OCI-LY1 (cell line): Measurements from ENCODE around the gene KCNMA1.

Experiments used
- H2AFZ ChIP-seq: fragments of 200-600 bp; sonication (generic), shearing (Covaris generic); 2 replicates; pipeline ENCODE4 v1.6.0; 2014; ENCODE audit warnings: antibody characterized with exemption, mild to moderate bottlenecking, low read length
- H3F3A ChIP-seq: fragments of 200-600 bp; sonication (generic), shearing (Covaris generic); 2 replicates; pipeline ENCODE4 v1.6.0; 2014; ENCODE audit warnings: mild to moderate bottlenecking, antibody characterized with exemption, low read length, moderate library complexity; ENCODE audit not compliant: insufficient read depth
- H3K27ac ChIP-seq: fragments of 200-600 bp; sonication (generic); 2 replicates; pipeline ENCODE4 v1.5.1; 2014; ENCODE audit warnings: low read length, mixed run types, mild to moderate bottlenecking, low read depth; ENCODE audit not compliant: poor library complexity, severe bottlenecking
- H3K27me3 ChIP-seq: fragments of 200-600 bp; sonication (generic); 2 replicates; pipeline ENCODE4 v1.6.0; 2014; ENCODE audit warnings: antibody characterized with exemption, mild to moderate bottlenecking, low read length, moderate library complexity; ENCODE audit not compliant: insufficient read depth
- H3K36me3 ChIP-seq: fragments of 200-600 bp; sonication (generic); 2 replicates; pipeline ENCODE4 v1.6.1; 2014; ENCODE audit warnings: mild to moderate bottlenecking, antibody characterized with exemption, low read length, moderate library complexity, mixed read lengths; ENCODE audit not compliant: insufficient read depth
- H3K4me1 ChIP-seq: fragments of 200-600 bp; sonication (generic); 2 replicates; pipeline ENCODE4 v1.5.1; 2014; ENCODE audit warnings: mild to moderate bottlenecking, low read length, moderate library complexity; ENCODE audit not compliant: insufficient read depth, severe bottlenecking
- H3K4me2 ChIP-seq: fragments of 200-600 bp; sonication (generic), shearing (Covaris generic); 2 replicates; pipeline ENCODE4 v1.6.1; 2014; ENCODE audit warnings: low read length
- H3K4me3 ChIP-seq: fragments of 200-600 bp; sonication (generic); 2 replicates; pipeline ENCODE4 v1.5.1; 2014; ENCODE audit warnings: low read length, low read depth, mild to moderate bottlenecking, mixed read lengths; ENCODE audit not compliant: poor library complexity, severe bottlenecking
- H3K79me2 ChIP-seq: fragments of 200-600 bp; shearing (Covaris generic); 2 replicates; pipeline ENCODE4 v1.6.1; 2016; ENCODE audit warnings: mixed run types, low read length, mixed read lengths; ENCODE audit not compliant: insufficient read depth
- H3K9ac ChIP-seq: fragments of 200-600 bp; sonication (generic), shearing (Covaris generic); 2 replicates; pipeline ENCODE4 v1.6.1; 2014; ENCODE audit warnings: mild to moderate bottlenecking, low read length, mixed read lengths
- H3K9me2 ChIP-seq: fragments of 200-600 bp; sonication (generic), shearing (Covaris generic); 2 replicates; pipeline ENCODE4 v1.6.1; 2014; ENCODE audit warnings: low read depth, mild to moderate bottlenecking, low read length, mixed read lengths
- H3K9me3 ChIP-seq: fragments of 200-600 bp; shearing (Covaris generic); 2 replicates; pipeline ENCODE4 v1.6.1; 2014; ENCODE audit warnings: low read length, mixed read lengths
- H4K20me1 ChIP-seq: fragments of 200-600 bp; sonication (generic), shearing (Covaris generic); 2 replicates; pipeline ENCODE4 v1.6.0; 2016; ENCODE audit warnings: mild to moderate bottlenecking, low read length; ENCODE audit not compliant: insufficient read depth
- EZH2 ChIP-seq: fragments of 200-600 bp; sonication (generic), shearing (Covaris generic); IDR thresholded peaks from 2 replicates; pipeline ENCODE4 v1.8.0; 2017; ENCODE audit warnings: borderline replicate concordance, mixed run types, mild to moderate bottlenecking, antibody characterized with exemption, low read length, moderate library complexity, mixed read lengths
- TF ChIP-seq, protein P1 (sequence below): fragments of 200-600 bp; sonication (generic), shearing (Covaris generic); IDR thresholded peaks from 2 replicates; pipeline ENCODE4 v1.5.1; 2017; ENCODE audit warnings: mild to moderate bottlenecking, antibody characterized with exemption, low read length, moderate library complexity, mixed read lengths

Gene KCNMA1

DNA sequence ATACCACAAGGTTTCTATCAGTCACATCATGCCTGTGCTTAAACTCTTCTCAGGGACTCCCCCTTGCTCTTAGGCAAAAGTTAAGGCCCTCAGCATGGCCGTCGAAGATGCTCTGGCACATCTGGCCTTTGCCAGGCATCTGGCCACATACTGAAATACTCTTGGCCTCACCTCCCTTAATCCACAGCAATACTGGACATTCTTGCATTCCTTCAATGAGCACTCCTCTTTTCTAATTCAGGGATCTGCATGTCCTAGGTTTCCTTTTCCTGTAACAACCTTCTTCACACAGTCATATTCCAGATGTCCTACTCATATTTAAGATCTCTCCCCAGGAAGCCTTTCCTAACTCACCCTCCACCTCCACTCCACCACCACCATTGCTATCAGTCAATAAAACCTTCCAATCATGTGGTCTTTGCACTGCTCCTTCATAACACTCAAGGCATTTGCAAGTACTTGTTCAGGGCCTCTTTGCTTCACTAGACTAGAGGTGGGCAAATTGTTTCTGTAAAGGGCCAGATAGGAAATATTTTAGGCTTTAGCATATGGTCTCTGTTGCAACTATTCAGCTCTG lies 216.6 kb downstream of the KCNMA1 start:
- Histone ChIP-seq H3K4me3 (no peak overlapping the region), H3K27ac (no peak overlapping the region), H3K4me1 (no peaks in the 10 kb centered on the region), H3K27me3 (no peaks in the 10 kb centered on the region), H4K20me1 (no peaks in the 10 kb centered on the region), H3K9ac (no peak overlapping the region), H3K36me3 (no peaks in the 10 kb centered on the region), H3K9me3 (no peaks in the 10 kb centered on the region), H3F3A (no peaks in the 10 kb centered on the region), H2AFZ (no peak overlapping the region), H3K9me2 (no peaks in the 10 kb centered on the region), H3K79me2 (no peaks in the 10 kb centered on the region), H3K4me2 (no peak overlapping the region)
- no peak for TF ChIP-seq EZH2
- TF ChIP-seq, protein P1, sequence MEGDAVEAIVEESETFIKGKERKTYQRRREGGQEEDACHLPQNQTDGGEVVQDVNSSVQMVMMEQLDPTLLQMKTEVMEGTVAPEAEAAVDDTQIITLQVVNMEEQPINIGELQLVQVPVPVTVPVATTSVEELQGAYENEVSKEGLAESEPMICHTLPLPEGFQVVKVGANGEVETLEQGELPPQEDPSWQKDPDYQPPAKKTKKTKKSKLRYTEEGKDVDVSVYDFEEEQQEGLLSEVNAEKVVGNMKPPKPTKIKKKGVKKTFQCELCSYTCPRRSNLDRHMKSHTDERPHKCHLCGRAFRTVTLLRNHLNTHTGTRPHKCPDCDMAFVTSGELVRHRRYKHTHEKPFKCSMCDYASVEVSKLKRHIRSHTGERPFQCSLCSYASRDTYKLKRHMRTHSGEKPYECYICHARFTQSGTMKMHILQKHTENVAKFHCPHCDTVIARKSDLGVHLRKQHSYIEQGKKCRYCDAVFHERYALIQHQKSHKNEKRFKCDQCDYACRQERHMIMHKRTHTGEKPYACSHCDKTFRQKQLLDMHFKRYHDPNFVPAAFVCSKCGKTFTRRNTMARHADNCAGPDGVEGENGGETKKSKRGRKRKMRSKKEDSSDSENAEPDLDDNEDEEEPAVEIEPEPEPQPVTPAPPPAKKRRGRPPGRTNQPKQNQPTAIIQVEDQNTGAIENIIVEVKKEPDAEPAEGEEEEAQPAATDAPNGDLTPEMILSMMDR = no peak

DNA sequence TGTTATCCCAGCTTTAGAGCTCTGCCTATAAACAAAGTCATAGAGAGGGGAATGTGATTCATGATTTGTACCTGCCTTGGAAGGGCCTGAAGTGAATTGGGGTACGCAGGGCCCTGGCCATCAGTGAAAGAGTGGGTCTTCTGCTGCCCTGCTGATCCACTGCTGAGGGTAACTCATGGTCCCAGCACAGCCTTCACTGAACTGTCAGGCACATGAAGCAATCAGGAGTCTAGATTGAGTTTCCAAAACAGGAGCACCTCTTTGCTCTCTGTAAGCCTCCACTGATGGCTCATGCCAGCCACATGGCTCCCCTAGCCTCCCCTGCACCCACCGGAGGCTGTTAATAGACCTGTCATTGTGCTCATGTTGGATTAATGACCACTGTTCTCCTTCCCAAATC lies 217.6 kb downstream of the KCNMA1 start:
- Histone ChIP-seq H3K4me3 (no peak overlapping the region), H3K9me2 (no peaks in the 10 kb centered on the region), H4K20me1 (no peaks in the 10 kb centered on the region), H3K4me1 (no peaks in the 10 kb centered on the region), H3K79me2 (no peaks in the 10 kb centered on the region), H3K27ac (no peak overlapping the region), H3K27me3 (no peaks in the 10 kb centered on the region), H3K9ac (no peak overlapping the region), H3F3A (no peaks in the 10 kb centered on the region), H3K9me3 (no peaks in the 10 kb centered on the region), H3K4me2 (no peak overlapping the region), H3K36me3 (no peaks in the 10 kb centered on the region), H2AFZ (no peak overlapping the region)
- TF ChIP-seq EZH2 = no peak
- TF ChIP-seq, protein P1 = no peak

DNA sequence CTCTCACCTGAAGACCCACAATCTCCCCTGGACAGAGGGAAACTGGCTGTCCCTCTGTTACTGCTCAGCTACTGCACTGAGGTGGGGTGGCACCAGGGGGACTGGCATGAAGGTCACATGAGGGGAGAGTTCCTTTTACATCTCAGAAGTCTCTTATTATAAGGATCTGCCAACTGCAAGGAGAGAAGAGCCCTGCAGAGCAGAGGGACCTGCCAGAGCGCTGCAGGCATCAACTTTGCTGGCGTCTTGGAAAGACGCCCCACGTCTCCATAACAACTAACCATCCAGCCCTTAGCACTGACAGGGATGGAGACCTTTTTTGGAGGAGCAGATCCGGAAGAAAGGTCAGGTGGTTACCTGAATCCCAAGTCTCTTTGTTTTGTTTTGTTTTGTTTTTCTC lies 218.6 kb downstream of the KCNMA1 start:
- no peak overlapping the region for H2AFZ ChIP-seq
- no peaks in the 10 kb centered on the region for H3F3A ChIP-seq
- no peak overlapping the region for H3K9ac ChIP-seq
- TF ChIP-seq, protein P1 = no peak
- TF ChIP-seq EZH2 = no peak
- H3K27me3 ChIP-seq = no peaks in the 10 kb centered on the region
- no peaks in the 10 kb centered on the region for H3K79me2 ChIP-seq
- no peak overlapping the region for H3K4me2 ChIP-seq
- no peak overlapping the region for H3K27ac ChIP-seq
- H3K4me3 ChIP-seq = no peak overlapping the region
- no peaks in the 10 kb centered on the region for H4K20me1 ChIP-seq
- no peaks in the 10 kb centered on the region for H3K9me2 ChIP-seq
- no peaks in the 10 kb centered on the region for H3K36me3 ChIP-seq
- H3K4me1 ChIP-seq = no peaks in the 10 kb centered on the region
- H3K9me3 ChIP-seq = no peaks in the 10 kb centered on the region
